Hepatocyte (in vitro differentiated cells): ENCODE data around the gene LHX4. TPM values are rescaled to one million over a fixed set of nuclear protein-coding genes. Genes with fewer than 3 reads are reported as not detected.

ENCODE experiments used
- DNase-seq: peaks from one replicate; pipeline ENCODE4 v3.0.0-alpha.2; 2016; ENCODE audit warnings: low spot score
- H2AFZ ChIP-seq: fragments of 200-600 bp; sonication (generic); 2 replicates; pipeline ENCODE4 v1.6.0; 2016; ENCODE audit warnings: antibody characterized with exemption, mild to moderate bottlenecking
- H3K27ac ChIP-seq: fragments of 200-600 bp; sonication (generic); 2 replicates; pipeline ENCODE4 v1.5.1; 2016; ENCODE audit warnings: mild to moderate bottlenecking
- H3K27me3 ChIP-seq: fragments of 200-600 bp; sonication (generic); 2 replicates; pipeline ENCODE4 v1.6.1; 2016
- H3K36me3 ChIP-seq: fragments of 200-600 bp; sonication (generic); replicated peaks from 2 replicates; pipeline ENCODE4 v1.5.1; 2016; ENCODE audit warnings: low read depth; ENCODE audit not compliant: insufficient read depth
- H3K4me1 ChIP-seq: fragments of 200-600 bp; sonication (generic); 2 replicates; pipeline ENCODE4 v1.5.1; 2016; ENCODE audit warnings: mild to moderate bottlenecking, moderate library complexity; ENCODE audit not compliant: insufficient read depth
- H3K4me2 ChIP-seq: fragments of 200-600 bp; sonication (generic); 2 replicates; pipeline ENCODE4 v1.6.0; 2016
- H3K4me3 ChIP-seq: fragments of 200-600 bp; sonication (generic); 2 replicates; pipeline ENCODE4 v1.5.1; 2016; ENCODE audit warnings: mild to moderate bottlenecking
- H3K79me2 ChIP-seq: fragments of 200-600 bp; sonication (generic); 2 replicates; pipeline ENCODE4 v1.6.0; 2017; ENCODE audit warnings: mild to moderate bottlenecking
- H3K9me2 ChIP-seq: fragments of 200-600 bp; sonication (generic); replicated peaks from 2 replicates; pipeline ENCODE4 v1.6.0; 2017; ENCODE audit warnings: mild to moderate bottlenecking; ENCODE audit not compliant: insufficient read depth
- H3K9me3 ChIP-seq: fragments of 200-600 bp; sonication (generic); 2 replicates; pipeline ENCODE4 v1.5.1; 2016; ENCODE audit warnings: low read depth, mild to moderate bottlenecking
- H4K20me1 ChIP-seq: fragments of 200-600 bp; sonication (generic); 2 replicates; pipeline ENCODE4 v1.6.0; 2016; ENCODE audit warnings: mild to moderate bottlenecking; ENCODE audit not compliant: insufficient read depth, poor library complexity, severe bottlenecking
- CTCF ChIP-seq: fragments of 200-600 bp; sonication (generic); IDR thresholded peaks from 2 replicates; pipeline ENCODE4 v1.5.1; 2016; ENCODE audit warnings: antibody characterized with exemption, mild to moderate bottlenecking; ENCODE audit not compliant: poor library complexity
- EZH2 ChIP-seq: fragments of 200-600 bp; sonication (generic); IDR thresholded peaks from 2 replicates; pipeline ENCODE4 v1.6.1; 2016; ENCODE audit warnings: antibody characterized with exemption, mild to moderate bottlenecking, borderline replicate concordance
- EZH2phosphoT487 ChIP-seq: fragments of 200-600 bp; sonication (generic); IDR thresholded peaks from one replicate; pipeline ENCODE4 v1.6.1; 2018; ENCODE audit warnings: antibody characterized with exemption, mild to moderate bottlenecking, low read depth, moderate library complexity; ENCODE audit not compliant: unreplicated experiment, severe bottlenecking
- WGBS: methylation state at CpG from one replicate; pipeline ENCODE4 v1.1.6; 2016; ENCODE audit warnings: low lambda C conversion rate; ENCODE audit errors: missing lambda C conversion rate; 5-methylcytosine and 5-hydroxymethylcytosine counted together
- polyA plus RNA-seq: library from polyadenylated mRNA; unstranded; fragments of >200 nt; fragmentation: Nextera tagmentation; extraction: Ambion mirVana; gene quantifications from 2 replicates; pipeline ENCODE4 v1.2.1, GENCODE V29; 2016
- total RNA-seq: library from RNA; depleted of rRNA; stranded (reverse); fragments of >200 nt; gene quantifications from 2 replicates; pipeline ENCODE4 v1.2.3, GENCODE V29; 2014

Gene LHX4
- total and polyA plus RNA-seq, 2 experiments from 2014 or later: 0.03 to 0.28 TPM

- Histone ChIP-seq H3K9me3 (no peaks in the 10 kb centered on the region), H3K4me2 (no peak overlapping the region), H2AFZ (no peak overlapping the region), H3K79me2 (no peaks in the 10 kb centered on the region), H4K20me1 (no peaks in the 10 kb centered on the region), H3K9me2 (no peaks in the 10 kb centered on the region), H3K36me3 (no peaks in the 10 kb centered on the region), H3K4me1 (no peaks in the 10 kb centered on the region), H3K4me3 (no peak overlapping the region), H3K27ac (no peak overlapping the region), H3K27me3 (no peaks in the 10 kb centered on the region)
- DNase-seq: no peak
- WGBS: 93% methylated on average over 13 of the region's 18 CpGs
- no peak for TF ChIP-seq EZH2
- TF ChIP-seq CTCF: no peak
- TF ChIP-seq EZH2phosphoT487: no peak
Measured at GRCh38 chr1:180193141-180194047, 36.7 kb upstream of the LHX4 start.

- WGBS: 94% methylated on average over 13 of the region's 14 CpGs
- H3K4me2 ChIP-seq: no peak overlapping the region
- H3K36me3 ChIP-seq: no peaks in the 10 kb centered on the region
- H3K79me2 ChIP-seq: no peaks in the 10 kb centered on the region
- no peaks in the 10 kb centered on the region for H3K4me1 ChIP-seq
- H3K27me3 ChIP-seq: no peaks in the 10 kb centered on the region
- no peak overlapping the region for H2AFZ ChIP-seq
- no peak for DNase-seq
- no peak overlapping the region for H3K27ac ChIP-seq
- no peaks in the 10 kb centered on the region for H3K9me3 ChIP-seq
- no peaks in the 10 kb centered on the region for H3K9me2 ChIP-seq
- TF ChIP-seq CTCF (no peak), EZH2 (no peak)
- H4K20me1 ChIP-seq: no peaks in the 10 kb centered on the region
- no peak overlapping the region for H3K4me3 ChIP-seq
Measured at GRCh38 chr1:180194048-180194425, 36.0 kb upstream of the LHX4 start.

GRCh38 chr1:180194546-180195207, 35.4 kb upstream of the LHX4 start:
- Histone ChIP-seq H3K27me3 (no peaks in the 10 kb centered on the region), H3K36me3 (no peaks in the 10 kb centered on the region), H3K4me2 (no peak overlapping the region), H3K27ac (no peak overlapping the region), H3K4me1 (no peaks in the 10 kb centered on the region), H4K20me1 (no peaks in the 10 kb centered on the region), H3K79me2 (no peaks in the 10 kb centered on the region), H2AFZ (no peak overlapping the region), H3K9me3 (no peaks in the 10 kb centered on the region), H3K4me3 (no peak overlapping the region), H3K9me2 (no peaks in the 10 kb centered on the region)
- TF ChIP-seq EZH2 (no peak), CTCF (no peak), EZH2phosphoT487 (no peak)
- WGBS: 88% methylated on average over 19 of the region's 19 CpGs
- DNase-seq: no peak
